HEK293 (cell line): ENCODE results near the gene GLT1D1.

Experiments
- CTCF ChIA-PET: fragments of 350-600 bp; formaldehyde crosslinking; extraction: SDS; loops from one replicate; lab custom pipeline; 2021; ENCODE audit warnings: antibody characterized with exemption; lab: Yijun Ruan, JAX
- POLR2A ChIA-PET: fragments of 300-600 bp; formaldehyde crosslinking; extraction: SDS; loops from one replicate; lab custom pipeline; 2020; ENCODE audit warnings: antibody characterized with exemption, inconsistent platforms; lab: Yijun Ruan, JAX
- H3K27ac ChIP-seq: fragments of 200-500 bp; sonication (Bioruptor generic); 2 replicates; pipeline ENCODE4 v1.5.1; 2014; ENCODE audit warnings: low read depth, low read length, control low read depth, inconsistent platforms; ENCODE audit errors: extremely low read depth
- H3K36me3 ChIP-seq, 2 experiments: fragments of 200-500 bp in 1 of 2; sonication (Bioruptor generic) in 1 of 2; 1 replicate in 1 of 2; 2 replicates in 1 of 2; pipeline ENCODE4 v1.5.1; 2014 to 2017; ENCODE audit warnings: inconsistent platforms in 2 of 2, low read length in 2 of 2; ENCODE audit not compliant: control insufficient read depth in 2 of 2, insufficient read depth in 1 of 2
- H3K4me1 ChIP-seq: fragments of 200-500 bp; sonication (Bioruptor generic); 2 replicates; pipeline ENCODE4 v1.5.1; 2014; ENCODE audit warnings: mild to moderate bottlenecking, low read length, inconsistent platforms; ENCODE audit not compliant: control insufficient read depth, insufficient read depth
- H3K4me3 ChIP-seq: 2 replicates; pipeline ENCODE4 v1.5.1; 2011; ENCODE audit warnings: low read depth, mild to moderate bottlenecking, control low read depth, low read length, moderate library complexity
- H3K9me3 ChIP-seq: fragments of 200-500 bp; sonication (Bioruptor generic); 2 replicates; pipeline ENCODE4 v1.5.1; 2014; ENCODE audit warnings: low read depth, low read length, inconsistent platforms; ENCODE audit not compliant: control insufficient read depth, insufficient read depth
- AEBP2 ChIP-seq: fragments of 450-650 bp; formaldehyde crosslinking; IDR thresholded peaks from 2 replicates; pipeline ENCODE4 v1.5.1; 2016; ENCODE audit warnings: missing biosample characterization, missing genetic modification characterization, borderline replicate concordance
- BCL11A ChIP-seq: fragments of 450-650 bp; formaldehyde crosslinking; IDR thresholded peaks from 2 replicates; pipeline ENCODE4 v1.5.1; 2016; ENCODE audit warnings: low read depth, missing biosample characterization, missing genetic modification characterization
- EGR2 ChIP-seq: fragments of 450-650 bp; formaldehyde crosslinking; IDR thresholded peaks from 2 replicates; pipeline ENCODE4 v1.5.1; 2016; ENCODE audit warnings: low read depth, missing biosample characterization, missing genetic modification characterization
- FEZF1 ChIP-seq: fragments of 450-650 bp; formaldehyde crosslinking; IDR thresholded peaks from 2 replicates; pipeline ENCODE4 v1.5.1; 2016; ENCODE audit warnings: missing biosample characterization, missing genetic modification characterization
- GLIS1 ChIP-seq: fragments of 450-650 bp; formaldehyde crosslinking; IDR thresholded peaks from 2 replicates; pipeline ENCODE4 v1.5.1; 2016; ENCODE audit warnings: missing biosample characterization, missing genetic modification characterization
- HOXD13 ChIP-seq: sonication (generic); formaldehyde crosslinking; IDR thresholded peaks from 2 replicates; pipeline ENCODE4 v1.8.0; 2022; ENCODE audit warnings: missing genetic modification reagents, borderline replicate concordance
- PRDM1 ChIP-seq: fragments of 450-650 bp; formaldehyde crosslinking; IDR thresholded peaks from 2 replicates; pipeline ENCODE4; 2016; ENCODE audit warnings: missing biosample characterization, missing genetic modification characterization
- PRDM6 ChIP-seq: fragments of 450-650 bp; formaldehyde crosslinking; IDR thresholded peaks from 2 replicates; pipeline ENCODE4 v1.5.1; 2017; ENCODE audit warnings: missing biosample characterization, missing genetic modification characterization
- YY2 ChIP-seq: fragments of 450-650 bp; formaldehyde crosslinking; IDR thresholded peaks from 2 replicates; pipeline ENCODE4 v1.5.1; 2016; ENCODE audit warnings: missing biosample characterization, missing genetic modification characterization
- ZFHX2 ChIP-seq: fragments of 450-650 bp; formaldehyde crosslinking; conservative IDR thresholded peaks from 2 replicates; pipeline ENCODE4 v1.5.1; 2016; ENCODE audit warnings: missing biosample characterization, missing genetic modification characterization
- ZNF140 ChIP-seq: fragments of 450-650 bp; formaldehyde crosslinking; IDR thresholded peaks from 2 replicates; pipeline ENCODE4 v1.5.1; 2016; ENCODE audit warnings: missing biosample characterization, missing genetic modification characterization
- ZNF2 ChIP-seq: fragments of 450-650 bp; formaldehyde crosslinking; IDR thresholded peaks from 2 replicates; pipeline ENCODE4 v1.5.1; 2016; ENCODE audit warnings: missing biosample characterization, missing genetic modification characterization
- ZNF202 ChIP-seq: fragments of 450-650 bp; formaldehyde crosslinking; IDR thresholded peaks from 2 replicates; pipeline ENCODE4 v1.5.1; 2016; ENCODE audit warnings: missing biosample characterization, missing genetic modification characterization, borderline replicate concordance
- ZNF211 ChIP-seq: fragments of 450-650 bp; formaldehyde crosslinking; IDR thresholded peaks from 2 replicates; pipeline ENCODE4 v1.5.1; 2016; ENCODE audit warnings: low read depth, missing biosample characterization, missing genetic modification characterization
- ZNF280D ChIP-seq: fragments of 450-650 bp; formaldehyde crosslinking; IDR thresholded peaks from 2 replicates; pipeline ENCODE4 v1.5.1; 2016; ENCODE audit warnings: missing biosample characterization, missing genetic modification characterization
- ZNF366 ChIP-seq: fragments of 450-650 bp; formaldehyde crosslinking; conservative IDR thresholded peaks from 2 replicates; pipeline ENCODE4 v1.5.1; 2016; ENCODE audit warnings: missing biosample characterization, missing genetic modification characterization
- ZNF398 ChIP-seq: fragments of 450-650 bp; formaldehyde crosslinking; IDR thresholded peaks from 2 replicates; pipeline ENCODE4 v1.5.1; 2017; ENCODE audit warnings: missing biosample characterization, missing genetic modification characterization
- ZNF488 ChIP-seq: fragments of 450-650 bp; formaldehyde crosslinking; IDR thresholded peaks from 2 replicates; pipeline ENCODE4 v1.5.1; 2016; ENCODE audit warnings: missing biosample characterization, missing genetic modification characterization
- ZNF530 ChIP-seq: fragments of 450-650 bp; formaldehyde crosslinking; IDR thresholded peaks from 2 replicates; pipeline ENCODE4 v1.5.1; 2016; ENCODE audit warnings: low read depth, missing biosample characterization, missing genetic modification characterization
- ZNF548 ChIP-seq: fragments of 450-650 bp; formaldehyde crosslinking; IDR thresholded peaks from 2 replicates; pipeline ENCODE4 v1.5.1; 2016; ENCODE audit warnings: missing biosample characterization, missing genetic modification characterization
- ZNF600 ChIP-seq: fragments of 450-650 bp; formaldehyde crosslinking; IDR thresholded peaks from 2 replicates; pipeline ENCODE4 v1.5.1; 2016; ENCODE audit warnings: missing biosample characterization, missing genetic modification characterization
- ZNF610 ChIP-seq: fragments of 450-650 bp; formaldehyde crosslinking; IDR thresholded peaks from 2 replicates; pipeline ENCODE4 v1.5.1; 2016; ENCODE audit warnings: missing biosample characterization, missing genetic modification characterization, borderline replicate concordance
- ZNF626 ChIP-seq: fragments of 450-650 bp; sonication (Bioruptor Pico); formaldehyde crosslinking; IDR thresholded peaks from 2 replicates; pipeline ENCODE4 v1.5.1; 2018; ENCODE audit warnings: missing biosample characterization, missing genetic modification characterization, inconsistent platforms

Gene GLT1D1

GRCh38 chr12:129025055-129025454 lies 171.8 kb downstream of the GLT1D1 start:
- Histone ChIP-seq H3K9me3 (no peaks in the 10 kb centered on the region), H3K27ac (no peak overlapping the region), H3K4me3 (no peak overlapping the region), H3K36me3 (no peaks in the 10 kb centered on the region), H3K4me1 (no peaks in the 10 kb centered on the region)
- TF ChIP-seq FEZF1 (no peak), ZNF548 (tag by site-specific recombination) (no peak), ZNF398 (tag by site-specific recombination) (no peak), ZNF280D (tag by site-specific recombination) (no peak), HOXD13 (CRISPR knock-in tag) (no peak), YY2 (no peak), ZNF530 (tag by site-specific recombination) (no peak), PRDM1 (tag by site-specific recombination) (no peak), ZNF488 (tag by site-specific recombination) (no peak), ZFHX2 (peak; percentile 62), GLIS1 (tag by site-specific recombination) (no peak), PRDM6 (tag by site-specific recombination) (no peak), ZNF366 (tag by site-specific recombination) (no peak), ZNF140 (no peak), ZNF600 (tag by site-specific recombination) (no peak), ZNF610 (tag by site-specific recombination) (no peak), ZNF2 (tag by site-specific recombination) (no peak), ZNF626 (tag by site-specific recombination) (no peak), BCL11A (tag by site-specific recombination) (no peak), EGR2 (tag by site-specific recombination) (peak; percentile 80), AEBP2 (tag by site-specific recombination) (0 out of 2 replicates have a peak, but pooled peaks have one; percentile 6), ZNF202 (no peak), ZNF211 (tag by site-specific recombination) (no peak)
- ChIA-PET POLR2A (no interaction called here), CTCF (no interaction called here)
